Stimulated activated CD4-positive, alpha-beta T cell treated with anti-CD3 and anti-CD28 coated beads, TNF-alpha, amount 100 ng/mL, for 24 hours (primary cell): ENCODE results near the gene GCNT4.

ENCODE experiments used
- DNase-seq, 3 experiments: peaks; one replicate each; pipeline ENCODE4 v3.0.0-alpha.2; 2020; ENCODE audit warnings: low read depth in 3 of 3

Gene GCNT4

GRCh38 chr5:75018805-75019587 lies 33.4 kb downstream of the GCNT4 start:
- DNase-seq: no peak

- no peak for DNase-seq
Measured at GRCh38 chr5:75017971-75018370, 34.4 kb downstream of the GCNT4 start.

GRCh38 chr5:75016896-75017295 lies 35.5 kb downstream of the GCNT4 start:
- DNase-seq: no peak

DNA sequence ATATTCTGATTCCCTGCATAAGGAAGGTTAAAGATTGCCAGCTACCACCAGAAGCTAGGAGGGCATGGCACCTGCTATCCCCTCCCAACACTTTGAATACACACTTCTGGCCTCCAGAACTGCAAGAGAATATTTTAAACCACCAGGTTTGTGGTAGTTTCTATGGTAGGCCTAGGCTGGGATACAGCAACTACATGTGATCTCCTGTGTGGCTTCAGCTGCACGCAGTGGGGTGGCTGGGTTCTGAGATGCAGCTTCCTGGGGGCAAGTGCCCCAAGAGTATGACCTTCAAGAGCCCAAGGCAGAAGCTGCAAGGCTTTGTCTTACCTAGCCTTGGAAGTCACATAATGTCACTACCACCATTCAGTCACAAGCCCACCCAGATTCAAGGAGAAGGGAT lies 39.6 kb downstream of the GCNT4 start:
- DNase-seq: no peak

DNA sequence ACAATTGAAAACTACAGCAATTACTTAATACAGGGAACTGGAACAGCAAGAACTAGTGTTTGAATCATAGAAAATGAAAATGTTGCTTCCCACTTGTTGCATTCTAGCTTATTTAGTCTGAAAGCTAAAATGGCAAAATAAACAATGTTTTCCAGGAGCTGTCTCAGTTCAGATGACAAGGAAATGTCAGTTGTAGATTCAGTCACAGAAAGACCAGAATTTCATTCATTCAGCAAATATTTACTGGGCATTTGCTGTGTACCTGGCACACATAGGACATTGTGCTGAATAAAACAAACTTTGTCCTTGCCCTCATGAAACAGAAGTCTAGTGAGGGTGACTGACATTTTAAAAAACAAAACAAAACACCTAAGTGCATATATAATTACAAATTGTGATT lies 41.5 kb downstream of the GCNT4 start:
- DNase-seq: no peak

- no peak for DNase-seq
Measured at GRCh38 chr5:75009556-75010345, 42.6 kb downstream of the GCNT4 start.

- DNase-seq: no peak
Measured at GRCh38 chr5:75006865-75007822, 45.2 kb downstream of the GCNT4 start.

GRCh38 chr5:75005561-75005960 lies 46.8 kb downstream of the GCNT4 start:
- no peak for DNase-seq
